H9 (cell line): ENCODE data around the gene CMTM2. TPM values are rescaled to one million over a fixed set of nuclear protein-coding genes. Genes with fewer than 3 reads are reported as not detected.

ENCODE experiments used
- DNase-seq: peaks from one replicate; pipeline ENCODE4 v3.0.0-alpha.2; 2017
- H2AFZ ChIP-seq: one replicate; pipeline ENCODE4 v1.6.1; 2013; ENCODE audit warnings: mild to moderate bottlenecking, low read length, control low read depth, moderate library complexity
- H2AK5ac ChIP-seq: 2 replicates; pipeline ENCODE4 v1.6.1; 2013; ENCODE audit warnings: low read length, control low read depth, mixed read lengths; ENCODE audit not compliant: insufficient read length
- H2BK120ac ChIP-seq: one replicate; pipeline ENCODE4 v1.6.1; 2013; ENCODE audit warnings: low read depth, mild to moderate bottlenecking, low read length, control low read depth, inconsistent platforms; ENCODE audit not compliant: poor library complexity, severe bottlenecking
- H2BK12ac ChIP-seq: 2 replicates; pipeline ENCODE4 v1.6.1; 2013; ENCODE audit warnings: low read length, control low read depth, mixed read lengths, low read depth; ENCODE audit not compliant: insufficient read length
- H2BK15ac ChIP-seq: 2 replicates; pipeline ENCODE4 v1.6.1; 2013; ENCODE audit warnings: low read depth, low read length, control low read depth
- H2BK20ac ChIP-seq: one replicate; pipeline ENCODE4 v1.6.1; 2013; ENCODE audit warnings: low read depth, mild to moderate bottlenecking, low read length, control low read depth, inconsistent platforms; ENCODE audit not compliant: poor library complexity, severe bottlenecking
- H2BK5ac ChIP-seq: 2 replicates; pipeline ENCODE4 v1.6.1; 2013; ENCODE audit warnings: low read length, control low read depth, mixed read lengths; ENCODE audit not compliant: insufficient read length
- H3K14ac ChIP-seq: 2 replicates; pipeline ENCODE4 v1.6.1; 2013; ENCODE audit warnings: low read length, control low read depth; ENCODE audit not compliant: insufficient read depth
- H3K18ac ChIP-seq: 2 replicates; pipeline ENCODE4 v1.6.1; 2013; ENCODE audit warnings: low read depth, mild to moderate bottlenecking, mixed read lengths, low read length, control low read depth; ENCODE audit not compliant: insufficient read length
- H3K23ac ChIP-seq: 2 replicates; pipeline ENCODE4 v1.6.1; 2013; ENCODE audit warnings: low read length, control low read depth, mixed read lengths, low read depth; ENCODE audit not compliant: insufficient read length
- H3K23me2 ChIP-seq: 2 replicates; pipeline ENCODE4 v1.6.1; 2013; ENCODE audit warnings: low read depth, mild to moderate bottlenecking, mixed read lengths, low read length, control low read depth; ENCODE audit not compliant: insufficient read length, poor library complexity, severe bottlenecking
- H3K27ac ChIP-seq: 2 replicates; pipeline ENCODE4 v1.5.1; 2013; ENCODE audit warnings: low read length, control low read depth, mixed read lengths, low read depth; ENCODE audit not compliant: insufficient read length
- H3K27me3 ChIP-seq: 2 replicates; pipeline ENCODE4 v1.6.1; 2013; ENCODE audit warnings: low read length, control low read depth, inconsistent platforms; ENCODE audit not compliant: insufficient read depth
- H3K4ac ChIP-seq: 2 replicates; pipeline ENCODE4 v1.6.1; 2013; ENCODE audit warnings: low read depth, mild to moderate bottlenecking, control low read depth, inconsistent platforms, low read length, moderate library complexity
- H3K4me1 ChIP-seq: 2 replicates; pipeline ENCODE4 v1.6.1; 2013; ENCODE audit warnings: low read length, control low read depth, inconsistent platforms; ENCODE audit not compliant: insufficient read depth
- H3K4me2 ChIP-seq: 2 replicates; pipeline ENCODE4 v1.6.1; 2013; ENCODE audit warnings: low read length, control low read depth, mixed read lengths; ENCODE audit not compliant: insufficient read length, insufficient read depth
- H3K56ac ChIP-seq: 2 replicates; pipeline ENCODE4 v1.6.1; 2013; ENCODE audit warnings: low read depth, mild to moderate bottlenecking, mixed read lengths, low read length, control low read depth; ENCODE audit not compliant: insufficient read length
- H3K79me1 ChIP-seq: 2 replicates; pipeline ENCODE4 v1.6.1; 2013; ENCODE audit warnings: low read depth, mild to moderate bottlenecking, moderate library complexity, low read length, control low read depth, inconsistent platforms; ENCODE audit not compliant: insufficient read depth, poor library complexity, severe bottlenecking
- H3K79me2 ChIP-seq: 2 replicates; pipeline ENCODE4 v1.6.1; 2013; ENCODE audit warnings: low read length, control low read depth, inconsistent platforms; ENCODE audit not compliant: insufficient read depth
- H3K9ac ChIP-seq: 2 replicates; pipeline ENCODE4 v1.6.1; 2013; ENCODE audit warnings: low read length, control low read depth, mixed read lengths; ENCODE audit not compliant: insufficient read length; ENCODE audit errors: extremely low read depth
- H3K9me3 ChIP-seq: one replicate; pipeline ENCODE4 v1.6.1; 2013; ENCODE audit warnings: low read depth, low read length, inconsistent platforms; ENCODE audit not compliant: control insufficient read depth
- H3T11ph ChIP-seq: one replicate; pipeline ENCODE4 v1.6.1; 2013; ENCODE audit warnings: mild to moderate bottlenecking, low read length, control low read depth, inconsistent platforms
- H4K20me1 ChIP-seq: one replicate; pipeline ENCODE4 v1.6.1; 2013; ENCODE audit not compliant: control insufficient read depth, insufficient read length, insufficient read depth
- H4K5ac ChIP-seq: 2 replicates; pipeline ENCODE4 v1.6.1; 2013; ENCODE audit warnings: low read depth, mild to moderate bottlenecking, mixed read lengths, low read length, control low read depth; ENCODE audit not compliant: insufficient read length
- H4K8ac ChIP-seq: replicated peaks from 2 replicates; pipeline ENCODE4 v1.6.1; 2013; ENCODE audit warnings: low read length, control low read depth, mixed read lengths, low read depth; ENCODE audit not compliant: insufficient read length
- H4K91ac ChIP-seq: 2 replicates; pipeline ENCODE4 v1.6.1; 2013; ENCODE audit warnings: low read depth, mild to moderate bottlenecking, moderate library complexity, mixed read lengths, low read length, control low read depth; ENCODE audit not compliant: insufficient read length
- H3K27ac Mint-ChIP-seq, 3 experiments: 2 replicates in 2 of 3; 3 replicates in 1 of 3; pipeline ENCODE4 v1.8.0; 2020 to 2021; ENCODE audit warnings: mixed read lengths in 3 of 3, mild to moderate bottlenecking in 1 of 3, moderate library complexity in 1 of 3
- H3K27me3 Mint-ChIP-seq: 2 replicates; pipeline ENCODE4 v1.8.0; 2021; ENCODE audit warnings: low read depth, mild to moderate bottlenecking, moderate library complexity, mixed read lengths
- H3K36me3 Mint-ChIP-seq, 3 experiments: 2 replicates in 2 of 3; 3 replicates in 1 of 3; pipeline ENCODE4 v1.8.0; 2020 to 2021; ENCODE audit warnings: low read depth in 3 of 3, mixed read lengths in 3 of 3; ENCODE audit not compliant: insufficient read depth in 1 of 3
- H3K4me1 Mint-ChIP-seq, 2 experiments: 2 replicates each; pipeline ENCODE4 v1.8.0; 2020; ENCODE audit warnings: mixed read lengths in 2 of 2
- H3K4me3 Mint-ChIP-seq, 2 experiments: 2 replicates in 1 of 2; 3 replicates in 1 of 2; pipeline ENCODE4 v1.8.0; 2020 to 2021; ENCODE audit warnings: mild to moderate bottlenecking in 2 of 2, mixed read lengths in 2 of 2, moderate library complexity in 1 of 2
- H3K9me3 Mint-ChIP-seq, 2 experiments: 2 replicates in 1 of 2; 3 replicates in 1 of 2; pipeline ENCODE4 v1.8.0; 2020; ENCODE audit warnings: mild to moderate bottlenecking in 2 of 2, mixed read lengths in 2 of 2, moderate library complexity in 1 of 2
- WGBS: extraction: QIAGEN DNeasy Blood & Tissue Kit; methylation state at CpG from one replicate; pipeline ENCODE4 v1.1.7; 2013; ENCODE audit warnings: missing lambda C conversion rate, low lambda C conversion rate, mixed read lengths; ENCODE audit not compliant: insufficient read length; ENCODE audit errors: extremely low coverage; 5-methylcytosine and 5-hydroxymethylcytosine counted together
- total RNA-seq: library from RNA; stranded (reverse); gene quantifications from 2 replicates; pipeline ENCODE4 v1.2.1, GENCODE V29; 2021
- TF ChIP-seq, protein P1 (sequence below): fragments of 200-600 bp; sonication (generic); conservative IDR thresholded peaks from 3 replicates; pipeline ENCODE4 v1.8.0; 2021; ENCODE audit warnings: antibody characterized with exemption, mild to moderate bottlenecking

The CMTM2 gene
- total RNA-seq, 1 experiment from 2014 or later = not detected

DNA sequence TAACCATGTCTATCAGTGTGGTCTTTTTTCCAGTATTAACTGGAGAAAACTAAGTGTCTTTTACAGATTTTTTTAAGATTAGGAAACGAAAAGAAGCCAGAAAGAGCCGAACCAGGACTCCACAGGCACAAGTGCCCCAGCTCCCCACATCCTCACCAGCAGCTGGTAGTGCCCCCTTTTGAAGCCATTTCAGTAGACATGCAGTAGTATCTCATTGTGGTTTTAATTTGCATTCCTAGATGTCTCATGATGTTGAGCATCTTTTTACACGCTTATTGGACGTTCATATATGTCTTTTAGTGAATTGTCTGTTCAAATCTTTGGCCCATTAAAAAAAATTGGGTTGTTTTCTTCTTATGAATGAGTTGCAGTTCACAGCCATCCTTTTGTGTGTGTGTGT, 20.5 kb downstream of the CMTM2 start:
- Histone ChIP-seq H3K56ac (no peak overlapping the region), H4K20me1 (no peaks in the 10 kb centered on the region), H3K9me3 (no peaks in the 10 kb centered on the region), H3K27ac (no peak overlapping the region), H3K14ac (no peak overlapping the region), H3K4ac (no peak overlapping the region), H3K9ac (no peak overlapping the region), H2BK15ac (no peak overlapping the region), H2BK20ac (no peak overlapping the region), H3T11ph (no peak overlapping the region), H3K79me2 (no peaks in the 10 kb centered on the region), H3K79me1 (no peaks in the 10 kb centered on the region), H3K27me3 (no peaks in the 10 kb centered on the region), H2AK5ac (no peak overlapping the region), H2BK12ac (no peak overlapping the region), H4K5ac (no peak overlapping the region), H3K4me2 (no peak overlapping the region), H3K23me2 (peaks cover 7% of the 10 kb centered on the region), H4K8ac (no peak overlapping the region), H3K18ac (no peak overlapping the region), H3K23ac (no peak overlapping the region), H3K4me1 (no peaks in the 10 kb centered on the region), H2AFZ (no peak overlapping the region), H2BK5ac (no peak overlapping the region), H4K91ac (no peak overlapping the region), H2BK120ac (no peak overlapping the region)
- no peak overlapping the region for H3K4me3 Mint-ChIP-seq
- H3K9me3 Mint-ChIP-seq = no peaks in the 10 kb centered on the region
- H3K27ac Mint-ChIP-seq = no peak overlapping the region
- TF ChIP-seq, protein P1, sequence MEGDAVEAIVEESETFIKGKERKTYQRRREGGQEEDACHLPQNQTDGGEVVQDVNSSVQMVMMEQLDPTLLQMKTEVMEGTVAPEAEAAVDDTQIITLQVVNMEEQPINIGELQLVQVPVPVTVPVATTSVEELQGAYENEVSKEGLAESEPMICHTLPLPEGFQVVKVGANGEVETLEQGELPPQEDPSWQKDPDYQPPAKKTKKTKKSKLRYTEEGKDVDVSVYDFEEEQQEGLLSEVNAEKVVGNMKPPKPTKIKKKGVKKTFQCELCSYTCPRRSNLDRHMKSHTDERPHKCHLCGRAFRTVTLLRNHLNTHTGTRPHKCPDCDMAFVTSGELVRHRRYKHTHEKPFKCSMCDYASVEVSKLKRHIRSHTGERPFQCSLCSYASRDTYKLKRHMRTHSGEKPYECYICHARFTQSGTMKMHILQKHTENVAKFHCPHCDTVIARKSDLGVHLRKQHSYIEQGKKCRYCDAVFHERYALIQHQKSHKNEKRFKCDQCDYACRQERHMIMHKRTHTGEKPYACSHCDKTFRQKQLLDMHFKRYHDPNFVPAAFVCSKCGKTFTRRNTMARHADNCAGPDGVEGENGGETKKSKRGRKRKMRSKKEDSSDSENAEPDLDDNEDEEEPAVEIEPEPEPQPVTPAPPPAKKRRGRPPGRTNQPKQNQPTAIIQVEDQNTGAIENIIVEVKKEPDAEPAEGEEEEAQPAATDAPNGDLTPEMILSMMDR = no peak
- H3K27me3 Mint-ChIP-seq = peaks cover 7% of the 10 kb centered on the region
- no peak for DNase-seq
- H3K36me3 Mint-ChIP-seq = no peaks in the 10 kb centered on the region
- peaks cover 6 to 9% of the 10 kb centered on the region in 2 experiments for H3K4me1 Mint-ChIP-seq
- WGBS = no CpG with 5 or more reads among the region's 4 CpGs
